ENCODE data around the gene CAMKMT.

- TF ChIP-seq CTCF (IDR thresholded peaks at IDR 0.05) (no peak), POLR2A (IDR thresholded peaks at IDR 0.05) (no peak)
These were observed 277.7 kb downstream of the CAMKMT start for GRCh38 chr2:44639399-44639798.

Measured in Peyer's patch (tissue), 4 donors.